Fibroblast of peridontal ligament (primary cell): Measurements from ENCODE around the gene TBCCD1.
"Not testable (repeated sequence)": the region's sequence is repeated elsewhere in the genome, so short reads cannot be mapped to it uniquely, and the experiment has no call there.

ENCODE experiments used
- DNase-seq: peaks from one replicate; pipeline ENCODE4 v3.0.0-alpha.2; 2010; ENCODE audit errors: extremely low read depth

Gene TBCCD1

DNA sequence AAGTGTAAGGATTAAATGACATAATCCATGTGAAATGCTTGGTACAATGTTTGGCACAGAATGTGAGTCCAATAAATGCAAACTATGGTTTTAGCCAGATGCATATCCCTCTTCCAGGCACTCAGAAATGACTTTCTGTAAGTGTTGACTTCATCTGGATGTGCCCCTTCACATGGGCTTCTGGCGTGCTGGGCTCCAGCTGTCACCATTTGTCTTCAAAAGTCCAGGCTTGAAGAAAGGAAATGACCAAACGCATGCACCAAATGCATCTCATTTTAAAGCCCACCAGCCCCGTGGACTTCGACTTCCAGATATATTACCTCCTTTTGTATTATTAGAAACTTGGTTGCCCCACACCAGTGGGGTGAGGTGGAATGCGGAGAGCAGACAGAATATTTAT is 46.7 kb downstream of the TBCCD1 start:
- no peak for DNase-seq

GRCh38 chr3:186519021-186519658 is 48.0 kb downstream of the TBCCD1 start:
- no peak for DNase-seq

DNA sequence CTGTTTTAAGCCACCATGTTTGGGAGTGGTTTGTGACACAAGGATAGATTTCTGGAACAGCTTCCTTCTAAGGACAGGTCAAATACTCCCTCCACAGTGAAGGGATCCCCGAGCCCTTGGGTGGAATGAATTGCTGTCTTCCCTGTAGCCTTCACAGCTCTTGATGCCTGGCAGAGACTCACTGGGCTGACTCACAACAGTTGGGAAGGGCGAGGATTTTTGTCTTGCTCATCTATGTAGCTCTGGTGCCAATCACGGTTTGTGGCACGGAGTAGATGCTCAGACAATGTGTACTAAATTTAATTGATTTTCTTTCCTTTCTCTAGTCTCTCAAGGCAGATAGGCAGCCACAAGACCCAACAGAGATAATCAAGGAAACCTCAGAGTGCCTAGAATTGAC is 49.9 kb downstream of the TBCCD1 start:
- no peak for DNase-seq

GRCh38 chr3:186516646-186517045 is 50.5 kb downstream of the TBCCD1 start:
- no peak for DNase-seq

GRCh38 chr3:186515125-186515524 is 52.0 kb downstream of the TBCCD1 start:
- DNase-seq, result no peak

DNA sequence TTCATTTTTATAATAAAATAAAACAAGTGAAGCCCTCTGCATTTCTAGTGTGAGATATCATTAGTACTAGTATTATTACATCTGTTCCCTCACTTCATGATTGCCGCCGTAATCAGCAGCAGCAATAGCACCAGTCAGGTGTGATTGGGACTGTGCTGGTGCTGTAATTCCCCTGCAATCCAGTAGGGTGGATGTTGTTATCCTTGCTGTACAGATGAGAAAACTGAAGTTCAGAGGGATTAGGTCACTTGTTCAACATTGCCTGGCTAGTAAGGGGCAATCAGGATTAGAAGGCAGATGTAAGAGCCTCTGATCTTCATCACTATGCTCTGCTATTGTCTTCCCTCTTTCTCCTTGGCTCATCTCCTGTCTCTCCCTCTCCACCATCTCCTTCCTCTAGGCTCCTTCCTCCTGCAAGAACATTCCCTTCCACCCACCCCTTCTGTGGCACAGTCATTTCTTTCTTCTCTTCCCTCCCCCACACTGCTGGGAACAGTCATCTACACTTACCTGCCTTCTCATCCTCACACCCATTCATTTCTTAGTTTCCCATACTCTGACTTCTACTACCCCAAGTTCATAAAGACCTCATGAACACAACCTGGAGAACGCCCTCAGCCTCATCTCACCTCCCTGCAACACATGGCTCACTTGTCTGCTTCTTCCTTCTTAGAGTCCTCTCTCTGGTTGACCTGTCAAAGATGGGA is 52.7 kb downstream of the TBCCD1 start:
- no peak for DNase-seq

DNA sequence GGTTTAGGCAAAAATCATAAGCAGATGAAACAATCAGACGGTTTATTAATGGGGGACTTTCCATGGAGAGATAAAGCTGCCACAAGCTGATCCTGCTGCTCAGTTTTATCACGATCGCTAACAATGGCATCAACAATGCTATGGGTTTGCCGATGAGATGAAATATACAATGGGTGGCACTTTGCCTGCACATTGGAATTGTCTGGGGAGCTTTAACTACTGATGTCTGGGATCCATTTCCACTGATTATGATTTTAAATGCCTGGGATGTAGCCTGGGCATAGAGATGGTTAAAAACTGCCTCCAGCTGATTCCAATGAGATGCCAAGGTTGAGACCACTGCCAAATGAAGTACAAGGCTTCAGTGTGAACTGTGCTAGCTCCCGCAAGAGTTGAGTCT is 53.8 kb downstream of the TBCCD1 start:
- no peak for DNase-seq

GRCh38 chr3:186512570-186513302 is 54.4 kb downstream of the TBCCD1 start:
- no peak for DNase-seq

DNA sequence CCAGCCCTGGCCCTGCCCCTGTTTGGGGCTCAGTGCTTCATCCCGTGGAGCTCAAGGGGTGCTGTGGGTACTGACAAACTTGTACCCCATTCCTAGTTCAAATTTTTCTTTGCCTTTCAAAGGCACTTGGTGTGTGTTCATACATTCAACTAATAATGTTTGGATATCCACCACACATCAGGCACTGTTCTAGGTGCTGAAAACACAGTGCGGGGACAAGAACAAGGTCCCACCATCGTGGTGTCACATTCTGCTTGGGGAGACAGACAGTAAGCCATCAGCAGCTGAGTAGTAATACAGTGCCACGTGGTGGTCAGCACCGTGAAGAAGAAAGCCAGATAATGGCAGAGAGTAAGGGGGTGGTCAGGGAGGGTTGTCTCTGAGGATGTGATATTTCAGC is 55.4 kb downstream of the TBCCD1 start:
- no peak for DNase-seq

DNA sequence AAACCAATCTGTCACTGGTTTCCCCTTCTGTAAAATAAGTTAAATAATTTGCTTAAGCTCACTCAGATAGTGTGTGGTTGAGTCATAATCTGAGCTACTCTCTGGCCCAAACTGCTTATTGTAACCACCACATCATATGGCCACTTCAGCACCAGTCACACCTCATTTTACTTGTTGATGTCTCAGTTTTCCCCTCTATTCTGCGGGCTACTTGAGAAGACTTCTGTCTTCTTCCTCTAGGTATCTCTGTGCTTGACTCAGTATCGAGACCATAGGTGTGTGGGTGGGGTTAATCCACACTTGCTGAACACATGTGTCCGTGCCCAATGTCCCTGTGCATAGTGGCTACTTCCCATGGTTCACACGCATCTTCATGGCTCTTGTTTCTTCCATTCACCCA is 55.9 kb downstream of the TBCCD1 start:
- no peak for DNase-seq

DNA sequence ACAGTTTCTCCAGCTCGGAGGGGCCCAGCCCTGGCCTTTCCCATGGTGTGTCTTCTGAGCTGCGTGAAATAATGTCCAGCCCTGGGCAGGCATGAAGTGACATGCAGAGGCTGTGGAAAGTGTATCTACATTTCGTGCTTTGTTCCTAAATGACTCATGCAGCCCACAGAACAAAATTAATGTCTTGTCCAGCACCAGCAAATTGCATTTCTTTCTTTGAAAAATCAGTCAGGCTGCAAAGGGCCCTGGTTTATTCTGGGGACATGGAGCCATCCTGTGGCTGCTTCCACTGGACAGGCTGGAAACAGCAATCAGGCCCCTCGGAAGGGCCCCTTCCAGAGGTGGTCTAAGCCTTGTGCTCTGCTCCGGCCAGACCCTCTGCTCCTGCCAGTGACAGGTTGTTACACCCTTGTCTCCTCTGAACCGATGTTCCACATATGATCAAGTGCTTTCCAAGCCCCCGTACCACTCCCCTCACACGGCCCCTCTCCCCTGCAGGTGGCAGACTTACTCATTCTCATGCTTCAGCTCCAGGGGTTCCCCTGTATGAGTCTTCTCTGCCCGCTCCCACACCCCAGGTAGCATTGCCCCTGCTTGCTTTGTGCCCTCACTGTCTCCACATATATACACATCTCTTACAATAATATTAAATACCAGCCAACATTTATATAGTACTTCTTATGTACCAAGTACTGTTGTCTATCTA is 56.6 kb downstream of the TBCCD1 start:
- DNase-seq, result no peak

GRCh38 chr3:186509423-186509822 is 57.7 kb downstream of the TBCCD1 start:
- no peak for DNase-seq

DNA sequence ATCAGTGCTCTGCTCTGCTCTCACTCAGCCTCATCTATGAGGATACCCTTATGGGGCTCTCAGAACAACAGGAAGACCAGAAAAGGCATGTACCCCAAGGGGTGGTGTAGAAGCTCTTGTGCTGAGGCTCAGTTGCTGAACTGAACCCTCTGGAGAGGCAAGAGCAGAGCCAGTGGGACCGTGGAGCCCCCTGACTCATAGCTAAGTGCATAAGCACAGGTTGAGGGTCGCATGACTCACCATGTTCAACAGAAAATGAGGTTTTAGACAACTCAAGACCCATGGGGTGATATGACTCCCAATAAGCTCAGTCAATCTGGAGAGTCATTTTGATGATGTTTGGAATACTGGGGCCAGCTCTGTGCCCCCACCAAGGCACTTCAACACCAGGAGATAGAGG is 60.3 kb downstream of the TBCCD1 start:
- DNase-seq, result no peak

GRCh38 chr3:186506191-186506739 is 60.9 kb downstream of the TBCCD1 start:
- no peak for DNase-seq

GRCh38 chr3:186502966-186503712 is 64.0 kb downstream of the TBCCD1 start:
- DNase-seq, result no peak

DNA sequence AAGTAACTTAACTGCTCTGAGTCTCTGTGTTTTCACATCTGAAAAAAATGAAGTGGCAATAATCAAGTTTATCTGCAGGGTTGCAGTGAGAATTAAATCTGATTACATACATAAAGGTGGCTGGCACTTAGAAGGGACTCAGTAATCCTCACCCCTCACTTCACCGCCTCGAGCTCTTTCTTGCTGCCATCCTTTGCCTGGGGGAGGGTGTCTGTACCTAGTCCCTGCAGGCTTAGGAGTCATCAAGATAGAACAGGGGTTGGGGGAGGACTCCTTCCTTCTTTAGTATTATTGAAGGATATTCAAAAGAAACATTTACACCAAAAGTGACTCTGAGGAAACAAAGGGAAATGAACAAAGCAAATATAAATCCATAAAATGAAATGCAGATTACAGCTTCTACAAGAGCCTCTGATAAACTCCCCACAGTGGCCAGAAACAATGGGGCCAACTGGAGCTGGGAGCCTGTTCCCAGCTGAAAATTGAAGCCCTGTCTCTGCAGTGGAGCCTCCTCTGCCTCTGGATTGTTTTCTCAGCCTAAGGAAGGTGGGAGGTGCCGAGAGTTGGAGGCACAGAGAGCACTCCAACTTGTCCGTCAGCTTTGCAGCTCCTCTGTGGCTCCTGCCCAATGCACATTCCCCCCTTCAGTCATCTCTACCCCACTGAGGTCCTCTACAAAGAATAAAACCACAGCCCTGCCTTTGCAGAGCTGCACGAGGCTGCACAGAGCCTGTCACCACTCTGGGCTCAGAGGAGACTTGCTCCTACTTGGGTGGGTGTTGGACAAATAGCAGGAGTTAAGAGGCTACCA is 64.8 kb downstream of the TBCCD1 start:
- no peak for DNase-seq

DNA sequence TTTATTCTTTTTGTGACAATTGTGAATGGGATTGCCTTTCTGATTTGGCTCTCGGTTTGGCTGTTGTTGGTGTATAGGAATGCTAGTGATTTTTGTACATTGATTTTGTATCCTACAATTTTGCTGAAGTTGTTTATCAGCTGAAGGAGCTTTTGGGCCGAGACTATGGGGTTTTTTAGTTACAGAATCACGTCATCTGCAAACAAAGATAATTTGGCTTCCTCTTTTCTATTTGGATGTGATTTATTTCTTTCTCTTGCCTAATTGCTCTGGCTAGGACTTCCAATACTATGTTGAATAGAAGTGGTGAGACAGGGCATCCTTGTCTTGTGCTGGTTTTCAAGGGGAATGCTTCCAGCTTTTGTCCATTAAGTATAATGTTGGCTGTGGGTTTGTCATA is 67.2 kb downstream of the TBCCD1 start:
- DNase-seq, result not testable (repeated sequence)

DNA sequence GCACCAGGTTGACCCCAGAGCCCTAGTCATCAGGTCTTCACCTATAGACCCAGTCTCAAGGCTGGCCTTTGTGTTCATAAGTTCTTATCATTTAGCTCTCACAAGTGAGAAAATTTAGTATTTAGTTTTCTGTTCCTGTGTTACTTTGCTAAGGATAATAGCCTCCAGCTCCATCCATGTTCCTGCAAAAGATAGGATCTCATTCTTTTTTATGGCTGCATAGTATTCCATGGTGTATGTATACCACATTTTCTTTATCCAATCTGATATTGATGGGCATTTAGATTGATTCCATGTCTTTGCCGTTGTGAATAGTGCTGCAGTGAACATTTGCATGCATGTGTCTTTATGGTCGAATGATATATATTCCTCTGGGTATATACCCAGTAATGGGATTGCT is 69.1 kb downstream of the TBCCD1 start:
- not testable (repeated sequence) for DNase-seq

DNA sequence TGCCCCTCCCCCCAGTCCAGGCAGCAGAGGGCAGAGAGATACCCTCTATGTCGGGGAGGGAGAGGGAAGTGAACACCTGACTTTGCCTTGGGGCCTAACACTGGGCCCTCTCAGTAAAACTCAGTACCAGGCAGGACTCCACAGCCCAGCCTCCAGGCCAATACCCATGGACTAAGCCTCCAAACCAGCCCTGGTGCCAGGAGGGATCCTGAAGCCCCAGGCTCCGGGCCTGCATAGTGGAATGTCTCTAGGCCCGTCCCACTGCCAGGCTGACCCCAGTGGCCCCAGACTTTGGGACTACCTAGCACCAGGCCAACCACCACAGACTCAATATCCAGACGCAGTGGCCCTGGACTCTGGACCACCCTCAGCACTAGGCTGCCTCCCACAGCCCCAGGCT is 69.5 kb downstream of the TBCCD1 start:
- DNase-seq, result no peak

DNA sequence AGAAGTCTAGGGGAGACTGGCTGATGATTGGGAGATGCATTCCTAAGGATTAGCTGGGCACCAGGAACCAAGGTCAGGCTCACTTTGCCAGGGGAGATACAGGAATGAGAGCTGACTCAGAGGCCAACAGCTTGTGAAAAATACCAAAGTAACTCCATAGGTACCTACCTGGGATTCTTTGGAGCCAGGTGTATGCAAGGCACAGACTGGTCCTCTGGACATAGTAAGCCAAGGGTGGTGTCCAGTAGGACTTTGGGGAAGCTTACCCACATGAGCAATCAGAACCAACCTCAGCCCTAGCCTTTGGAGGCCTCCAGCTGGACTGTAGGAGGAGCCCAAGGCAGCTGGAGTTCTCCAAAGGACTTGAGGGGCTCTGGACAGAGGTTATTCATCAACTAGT is 70.5 kb downstream of the TBCCD1 start:
- no peak for DNase-seq
